NCI-H1417 (cell line): ENCODE data around the gene HSP90AA1.
"Not testable (repeated sequence)": the region's sequence is repeated elsewhere in the genome, so short reads cannot be mapped to it uniquely, and the experiment has no call there.

Experiments
- DNase-seq, 3 experiments: peaks; one replicate each; lab custom pipeline; 2025; lab: John Stamatoyannopoulos, UW

Gene HSP90AA1

DNA sequence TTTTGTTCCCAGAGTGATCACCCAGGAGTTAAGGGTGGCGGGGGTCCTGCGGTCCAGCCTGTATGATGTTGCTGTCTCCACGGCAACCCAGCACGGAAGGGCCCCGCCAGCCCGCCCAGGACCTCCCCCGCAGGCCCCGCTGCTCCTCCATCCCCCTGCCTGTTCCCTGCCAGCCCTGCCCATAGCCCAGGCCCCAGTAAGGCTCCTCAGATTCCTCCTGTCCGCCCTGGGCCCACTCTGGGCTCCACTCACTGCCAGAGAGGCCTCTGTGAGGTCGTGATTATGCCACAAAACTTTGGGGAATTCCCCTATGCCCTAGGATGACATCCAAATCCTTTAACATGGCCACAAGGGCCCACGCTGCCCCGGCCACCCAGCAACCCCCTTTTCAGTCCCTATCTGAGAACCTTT, 20.8 kb downstream of the HSP90AA1 start:
- no peak for DNase-seq

DNA sequence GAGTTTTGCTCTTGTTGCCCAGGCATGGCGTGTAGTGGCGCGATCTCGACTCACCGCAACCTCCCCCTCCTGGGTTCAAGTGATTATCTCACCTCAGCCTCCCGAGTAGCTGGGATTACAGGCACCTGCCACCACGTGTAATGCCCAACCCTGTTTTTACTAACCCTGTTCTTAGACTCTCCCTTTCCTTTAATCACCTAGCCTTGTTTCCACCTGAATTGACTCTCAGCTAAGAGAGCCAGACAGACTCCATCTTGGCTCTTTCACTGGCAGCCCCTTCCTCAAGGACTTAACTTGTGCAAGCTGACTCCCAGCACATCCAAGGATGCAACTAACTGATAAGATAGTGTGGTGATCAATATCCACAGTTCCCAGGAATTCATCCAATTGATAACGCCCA, 22.3 kb downstream of the HSP90AA1 start:
- not testable (repeated sequence) for DNase-seq

DNA sequence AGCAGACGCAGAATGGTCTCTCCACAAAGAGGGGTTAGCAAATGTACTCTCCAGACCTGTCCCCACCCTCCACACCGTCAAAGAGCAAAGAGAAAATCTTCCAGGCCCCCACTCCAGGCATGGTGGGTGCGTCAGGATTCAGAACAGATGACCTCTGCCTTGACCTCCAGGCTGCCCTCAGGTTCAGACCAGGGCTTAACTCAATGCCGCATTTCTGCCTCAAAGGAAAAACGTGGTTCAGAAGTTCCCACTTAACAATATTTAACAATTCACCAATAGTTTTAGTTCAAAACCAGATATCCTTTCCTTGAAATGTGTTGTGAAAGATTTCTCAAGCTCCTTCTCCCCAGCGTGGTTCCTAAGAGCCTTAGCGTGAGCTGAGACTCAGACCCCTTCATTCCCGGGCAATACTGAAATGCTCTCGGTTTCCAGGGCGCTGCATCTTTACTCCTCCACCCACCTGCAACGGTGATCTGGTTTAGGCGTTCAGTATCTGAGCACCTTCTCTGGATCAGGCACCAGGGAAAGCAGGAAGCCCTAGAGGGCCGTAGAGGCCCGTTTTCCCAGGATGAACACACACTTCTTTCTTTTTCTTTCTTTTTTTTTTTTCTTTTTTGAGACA, 22.9 kb downstream of the HSP90AA1 start:
- no peak for DNase-seq

DNA sequence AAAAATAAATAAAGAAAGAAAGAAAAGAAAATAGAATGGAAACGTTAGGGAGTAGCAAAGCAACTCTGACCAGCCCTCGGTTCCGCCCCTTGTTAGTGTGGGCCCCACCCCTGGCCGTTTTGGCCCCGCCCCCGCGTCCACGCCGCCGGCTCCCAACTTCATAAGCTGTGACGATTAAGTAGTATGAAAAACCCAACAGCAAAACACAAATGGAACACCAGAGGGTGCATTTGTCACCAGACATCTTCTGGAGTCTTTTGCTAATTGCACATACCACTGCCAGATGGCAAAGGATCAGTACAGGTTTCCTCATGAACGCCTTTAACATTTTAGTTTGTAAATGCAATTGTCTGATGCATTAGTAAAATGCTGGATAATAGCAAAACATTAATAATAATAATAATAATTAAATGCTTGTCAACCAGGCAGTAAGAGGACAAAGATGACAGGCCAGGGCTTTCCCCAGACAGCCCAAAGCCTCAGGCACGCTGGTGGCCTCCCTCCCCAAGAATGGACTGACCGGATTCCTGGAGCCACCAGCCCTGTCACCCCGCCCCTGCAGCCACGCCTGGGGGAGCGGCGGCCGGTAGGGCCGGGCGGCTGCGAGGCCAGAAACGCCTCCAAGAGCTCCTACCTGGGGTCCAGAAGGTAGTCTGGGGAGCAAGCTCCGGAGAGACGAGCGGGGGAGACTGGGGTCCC, 23.6 kb downstream of the HSP90AA1 start:
- peak; percentile 49 to 93 (median 79) for DNase-seq

DNA sequence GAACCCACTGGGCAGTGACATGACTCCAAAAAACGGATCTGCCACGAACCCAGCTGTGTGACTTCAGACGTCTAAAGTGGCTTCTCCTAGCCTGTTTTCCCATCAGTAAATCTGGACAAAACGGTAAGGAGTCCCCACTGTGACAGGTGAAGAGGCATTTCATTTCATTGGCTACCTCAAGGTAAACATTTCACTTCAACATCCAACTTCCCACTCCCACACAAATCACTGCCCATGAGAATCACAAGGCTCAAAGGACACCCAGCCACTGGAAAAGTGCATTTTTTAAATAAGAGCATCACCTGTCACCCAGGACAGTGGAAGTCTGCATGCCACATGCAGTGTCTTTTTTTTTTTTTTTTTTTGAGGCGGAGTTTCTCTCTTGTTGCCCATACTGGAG, 27.9 kb downstream of the HSP90AA1 start:
- no peak for DNase-seq

DNA sequence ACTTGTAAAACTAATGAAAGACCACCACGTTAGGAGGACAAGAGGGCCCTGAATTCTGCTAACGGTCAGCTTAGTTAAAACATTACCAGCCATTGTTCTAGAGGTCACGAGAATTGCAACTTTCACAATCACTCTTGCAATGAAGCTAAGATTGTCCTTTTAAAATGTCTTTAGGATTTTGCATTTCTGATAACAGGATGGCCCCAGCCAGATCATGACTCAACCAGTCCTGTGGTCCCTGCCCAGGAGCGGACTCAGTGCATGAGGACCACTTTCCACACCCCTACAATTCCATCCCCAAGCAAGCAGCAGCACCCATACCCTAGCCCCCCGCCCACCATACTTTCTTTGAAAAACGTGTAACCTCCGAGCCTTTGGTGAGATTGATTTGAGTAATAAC, 28.7 kb downstream of the HSP90AA1 start:
- DNase-seq, result no peak

DNA sequence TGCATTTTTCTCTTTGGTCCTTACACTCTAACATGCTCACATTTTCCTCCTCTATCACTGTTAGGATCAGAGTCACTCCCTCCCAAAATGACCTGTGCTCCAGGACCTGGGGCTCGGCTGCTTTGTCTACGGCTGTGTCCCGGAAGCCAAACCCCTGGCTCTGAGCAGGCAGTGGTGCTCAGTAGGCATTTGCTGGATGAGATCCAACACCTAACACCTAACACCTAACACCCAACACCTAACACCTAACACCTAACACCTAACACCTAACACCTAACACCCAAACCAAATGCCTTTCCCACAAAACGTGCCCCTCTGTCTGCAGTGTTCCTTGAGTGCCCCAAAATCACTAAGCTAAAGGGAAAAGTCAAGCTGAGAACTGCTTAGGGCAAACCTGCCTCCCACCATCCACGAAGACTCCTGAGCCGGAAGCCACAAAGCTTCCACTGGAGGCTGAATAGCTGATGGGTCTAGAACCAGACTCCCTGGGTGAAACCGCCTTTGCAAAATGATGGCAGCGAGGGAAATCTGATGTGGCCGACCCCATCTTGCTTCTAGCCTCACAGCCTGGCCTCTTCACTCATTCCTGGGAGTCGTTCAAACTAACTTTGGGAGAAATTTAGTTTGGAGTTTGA, 29.2 kb downstream of the HSP90AA1 start:
- DNase-seq, result no peak

DNA sequence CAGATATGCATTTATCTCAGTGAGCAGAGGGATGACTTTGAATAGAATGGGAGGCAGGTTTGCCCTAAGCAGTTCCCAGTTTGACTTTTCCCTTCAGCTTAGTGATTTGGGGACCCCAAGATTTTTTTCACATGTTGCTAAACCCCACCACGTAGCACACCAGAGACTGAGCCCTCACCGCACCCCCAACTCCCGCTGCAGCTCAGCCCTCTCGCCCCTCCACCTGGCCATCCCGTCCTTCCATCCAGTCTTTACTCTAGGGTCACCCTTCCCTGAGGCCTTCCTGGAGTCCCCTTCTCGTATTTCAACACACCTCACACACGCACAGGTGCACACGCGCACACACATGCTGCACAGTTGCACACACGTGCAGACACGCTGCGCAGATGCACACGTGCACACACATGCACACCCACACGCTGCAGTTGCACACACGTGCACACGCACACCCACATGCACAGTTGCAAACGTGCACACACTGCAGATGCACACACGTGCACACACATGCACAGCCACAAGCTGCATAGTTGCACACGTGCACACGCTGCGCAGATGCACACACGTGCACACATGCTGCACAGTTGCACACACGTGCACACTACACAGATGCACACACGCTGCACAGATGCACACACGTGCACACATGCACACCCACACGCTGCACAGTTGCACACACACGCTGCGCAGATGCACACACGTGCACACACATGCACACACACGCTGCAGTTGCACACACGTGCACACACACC, 30.0 kb downstream of the HSP90AA1 start:
- no peak for DNase-seq

DNA sequence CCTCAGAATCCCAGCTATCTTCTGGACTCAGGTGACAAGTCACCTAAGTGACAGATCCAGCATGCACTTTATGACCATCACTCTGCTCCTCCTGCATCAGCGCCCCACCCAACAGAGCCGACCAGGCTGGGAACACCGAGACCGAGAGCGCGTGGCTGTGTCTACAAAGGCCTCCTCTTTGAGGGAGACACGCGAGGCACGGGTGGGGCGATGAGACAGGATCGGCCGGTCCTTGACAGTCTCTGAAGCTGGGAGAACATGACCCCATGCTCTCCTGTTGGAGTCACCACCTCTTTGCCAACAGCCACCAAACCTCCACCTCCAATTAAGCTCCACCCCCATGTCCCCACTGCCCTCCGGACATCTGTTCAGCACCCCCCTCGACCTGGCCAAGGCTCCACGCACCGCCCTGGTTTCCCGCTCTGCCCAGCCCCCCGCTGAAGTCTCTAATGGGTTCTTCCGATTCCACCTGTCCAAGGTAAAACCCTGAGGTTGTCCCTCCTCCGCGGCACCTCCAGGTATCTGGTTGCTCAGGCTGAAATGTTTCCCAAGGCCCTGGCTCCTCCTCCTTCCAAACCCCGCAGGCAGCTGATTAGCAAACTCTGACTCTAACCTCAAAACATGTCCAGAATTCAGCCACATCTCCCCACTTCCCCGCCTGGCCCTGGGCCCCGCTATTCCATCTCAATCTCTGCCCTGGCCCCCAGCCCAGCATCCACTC, 31.5 kb downstream of the HSP90AA1 start:
- DNase-seq, result no peak

DNA sequence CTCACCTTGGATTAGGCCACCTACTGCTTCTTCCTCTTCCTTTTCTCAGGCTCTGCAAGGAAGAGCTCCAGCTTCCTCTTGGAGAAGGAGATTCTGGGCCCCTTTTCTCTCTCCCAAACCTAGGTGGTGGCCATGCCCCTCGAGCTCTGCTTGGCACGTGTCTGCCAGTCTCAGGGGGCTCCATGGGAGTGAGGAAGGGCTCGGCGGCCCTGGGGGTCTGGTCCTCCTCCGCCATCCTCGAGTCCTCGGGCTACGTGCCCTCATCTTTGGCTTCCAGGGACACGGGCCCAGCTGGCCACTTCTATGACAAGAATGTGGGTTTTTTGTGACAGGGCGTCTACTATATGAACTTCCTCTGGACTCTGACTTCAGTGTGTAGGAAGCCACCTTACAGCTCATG, 34.3 kb downstream of the HSP90AA1 start:
- DNase-seq, result no peak

DNA sequence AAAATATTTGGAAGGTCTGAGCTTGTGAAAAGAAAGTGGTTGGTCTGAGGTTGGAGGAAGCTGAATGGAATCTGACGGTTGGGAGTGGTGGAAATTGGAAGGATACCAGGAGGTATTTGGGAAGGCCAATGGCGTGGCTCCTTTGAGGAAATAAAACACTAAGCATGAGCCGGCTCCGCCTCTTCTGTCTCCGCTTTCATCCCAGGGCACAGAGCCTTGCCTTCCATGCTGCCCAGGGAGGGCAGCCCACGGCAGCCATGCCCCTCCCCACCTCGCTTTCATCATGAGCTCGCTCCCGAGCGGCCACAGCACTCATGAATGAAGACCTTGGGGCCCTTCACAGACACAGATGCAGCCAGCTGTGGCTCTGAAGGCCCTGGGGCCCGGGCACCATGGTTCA, 36.2 kb downstream of the HSP90AA1 start:
- DNase-seq, result no peak

DNA sequence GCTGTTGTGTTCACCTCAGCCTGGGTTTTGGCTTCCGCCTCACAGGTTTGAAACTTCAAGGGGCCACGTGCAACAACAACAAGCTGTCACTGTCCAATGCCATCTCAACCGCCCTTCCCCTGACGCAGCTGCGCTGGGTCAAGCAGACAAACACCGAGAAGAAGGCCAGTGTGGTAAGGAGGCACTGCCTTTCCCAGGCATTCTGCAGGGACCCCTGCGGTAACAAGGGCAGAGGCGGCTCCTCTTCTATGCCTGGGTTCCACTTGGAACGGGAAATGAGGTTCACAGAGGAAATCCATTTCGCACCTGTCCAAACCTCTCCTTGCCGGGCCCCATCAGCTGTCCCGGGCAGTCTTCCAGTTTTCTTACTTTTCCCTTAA, 36.8 kb downstream of the HSP90AA1 start:
- no peak for DNase-seq

DNA sequence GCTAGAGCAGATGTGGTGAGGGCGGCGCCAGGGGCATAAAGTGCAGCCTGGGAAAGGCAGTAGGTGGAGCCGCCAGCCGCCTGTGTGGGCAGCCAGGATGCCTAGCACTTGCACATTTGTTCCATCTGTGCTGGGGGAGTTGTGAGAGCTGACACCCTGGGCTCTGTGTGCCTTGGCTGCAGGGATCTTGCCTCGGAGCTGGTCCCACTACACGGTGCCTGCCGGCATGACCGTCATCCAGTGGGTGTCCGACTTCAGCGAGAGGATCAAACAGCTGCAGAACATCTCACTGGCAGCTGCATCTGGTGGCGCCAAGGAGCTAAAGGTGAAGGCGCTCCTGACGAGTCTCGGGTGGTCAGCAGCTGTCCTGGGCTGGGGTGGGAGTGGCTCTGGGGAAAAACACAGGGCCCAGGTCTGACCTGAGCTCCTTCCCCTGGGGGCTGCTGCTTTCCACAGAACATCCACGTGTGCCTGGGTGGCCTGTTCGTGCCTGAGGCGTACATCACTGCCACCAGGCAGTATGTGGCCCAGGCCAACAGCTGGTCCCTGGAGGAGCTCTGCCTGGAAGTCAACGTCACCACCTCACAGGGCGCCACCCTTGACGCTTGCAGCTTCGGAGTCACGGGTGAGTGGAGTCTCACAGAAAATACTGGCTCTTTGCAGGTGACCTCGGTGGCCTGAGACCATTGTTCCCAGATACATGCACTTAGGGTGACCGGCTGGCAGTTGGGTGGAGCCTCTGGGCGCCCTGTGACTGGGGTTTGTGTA, 37.4 kb downstream of the HSP90AA1 start:
- DNase-seq, result no peak

DNA sequence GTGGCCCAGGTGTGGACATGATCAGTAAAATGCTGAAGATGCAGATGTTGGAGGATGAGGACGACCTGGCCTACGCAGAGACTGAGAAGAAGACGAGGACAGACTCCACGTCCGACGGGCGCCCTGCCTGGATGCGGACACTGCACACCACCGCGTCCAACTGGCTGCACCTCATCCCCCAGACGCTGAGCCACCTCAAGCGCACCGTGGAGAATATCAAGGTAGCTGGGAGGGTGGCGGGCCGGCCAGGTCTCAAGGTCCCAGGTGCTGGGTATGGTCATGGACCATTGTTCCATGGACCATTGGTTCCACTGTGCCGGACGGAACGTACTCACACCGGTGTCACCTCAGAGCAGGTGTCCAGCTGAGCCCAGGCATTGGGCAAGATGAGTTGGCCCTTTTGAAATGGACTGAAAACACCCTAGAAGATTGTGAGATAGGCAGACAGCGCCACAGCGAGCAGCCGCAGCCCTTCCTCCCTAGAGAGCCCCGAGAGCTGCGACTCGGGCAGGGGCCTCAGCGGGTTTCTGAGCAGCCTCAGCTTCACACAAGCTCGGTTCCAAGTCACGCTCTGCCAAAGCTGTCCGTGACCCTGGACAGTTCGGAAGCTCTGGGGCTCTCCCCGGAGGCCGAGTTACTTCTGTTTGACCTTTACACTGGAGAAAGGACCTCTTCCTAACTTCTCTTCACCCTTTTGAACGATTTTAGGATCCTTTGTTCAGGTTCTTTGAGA, 38.9 kb downstream of the HSP90AA1 start:
- DNase-seq, result no peak

DNA sequence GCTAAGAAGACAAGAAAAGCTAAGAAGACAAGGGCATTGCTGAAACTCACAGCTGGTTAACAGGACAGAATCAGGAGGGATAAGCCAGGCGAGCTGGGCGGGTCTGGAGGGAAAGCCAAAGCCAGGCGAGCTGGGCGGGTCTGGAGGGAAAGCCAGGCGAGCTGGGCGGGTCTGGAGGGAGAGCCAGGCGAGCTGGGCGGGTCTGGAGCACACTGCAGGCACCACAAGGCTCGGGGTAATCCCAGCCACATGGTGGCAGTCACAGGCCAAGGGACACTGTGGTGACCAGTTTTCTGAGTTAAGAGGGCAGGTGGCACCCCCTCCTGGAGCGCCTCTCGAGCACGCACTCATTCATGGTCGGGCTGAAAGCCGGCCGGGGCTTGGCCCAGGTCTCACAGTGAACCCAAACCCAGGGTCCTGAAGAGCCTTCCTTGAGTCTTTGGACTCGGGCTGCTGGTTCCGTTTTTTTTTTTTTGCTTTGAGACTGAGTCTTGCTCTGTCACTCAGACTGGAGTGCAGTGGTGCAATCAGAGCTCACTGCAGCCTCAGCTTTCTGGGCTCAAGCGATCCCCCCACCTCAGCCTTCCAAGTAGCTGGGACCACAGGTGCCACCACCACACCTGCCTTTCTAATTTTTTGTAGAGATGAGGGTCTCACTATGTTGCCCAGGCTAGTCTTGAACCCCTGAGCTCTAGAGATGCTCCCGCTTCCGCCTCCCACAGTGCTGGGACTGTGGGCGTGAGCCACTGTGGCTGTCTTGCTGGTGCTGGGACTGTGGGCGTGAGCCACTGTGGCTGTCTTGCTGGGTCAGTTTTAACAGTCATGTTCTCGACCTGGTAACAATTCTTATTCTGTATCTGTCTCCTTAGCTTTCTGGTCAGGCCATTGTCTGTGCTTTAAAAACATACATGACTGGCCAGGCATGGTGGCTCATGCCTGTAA, 40.2 kb downstream of the HSP90AA1 start:
- peak; percentile 37 to 67 (median 60) for DNase-seq

DNA sequence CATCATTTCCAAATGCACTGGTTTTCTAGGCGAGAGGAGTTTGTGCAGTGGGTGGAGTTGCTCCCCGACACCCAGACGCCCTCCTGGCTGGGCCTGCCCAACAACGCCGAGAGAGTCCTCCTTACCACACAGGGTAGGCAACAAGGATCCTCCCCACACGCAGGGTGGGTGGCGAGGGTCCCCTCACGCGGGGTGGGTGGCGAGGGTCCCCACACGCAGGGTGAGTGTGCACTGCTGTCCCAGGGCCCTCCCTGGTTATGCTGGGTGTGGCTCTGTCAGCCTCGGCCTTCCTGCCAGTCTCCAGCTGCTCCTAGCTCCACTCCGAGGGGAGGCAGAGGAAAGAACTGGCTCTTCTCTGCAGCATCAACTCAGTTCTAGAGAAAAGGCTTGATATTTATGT, 42.3 kb downstream of the HSP90AA1 start:
- no peak for DNase-seq

DNA sequence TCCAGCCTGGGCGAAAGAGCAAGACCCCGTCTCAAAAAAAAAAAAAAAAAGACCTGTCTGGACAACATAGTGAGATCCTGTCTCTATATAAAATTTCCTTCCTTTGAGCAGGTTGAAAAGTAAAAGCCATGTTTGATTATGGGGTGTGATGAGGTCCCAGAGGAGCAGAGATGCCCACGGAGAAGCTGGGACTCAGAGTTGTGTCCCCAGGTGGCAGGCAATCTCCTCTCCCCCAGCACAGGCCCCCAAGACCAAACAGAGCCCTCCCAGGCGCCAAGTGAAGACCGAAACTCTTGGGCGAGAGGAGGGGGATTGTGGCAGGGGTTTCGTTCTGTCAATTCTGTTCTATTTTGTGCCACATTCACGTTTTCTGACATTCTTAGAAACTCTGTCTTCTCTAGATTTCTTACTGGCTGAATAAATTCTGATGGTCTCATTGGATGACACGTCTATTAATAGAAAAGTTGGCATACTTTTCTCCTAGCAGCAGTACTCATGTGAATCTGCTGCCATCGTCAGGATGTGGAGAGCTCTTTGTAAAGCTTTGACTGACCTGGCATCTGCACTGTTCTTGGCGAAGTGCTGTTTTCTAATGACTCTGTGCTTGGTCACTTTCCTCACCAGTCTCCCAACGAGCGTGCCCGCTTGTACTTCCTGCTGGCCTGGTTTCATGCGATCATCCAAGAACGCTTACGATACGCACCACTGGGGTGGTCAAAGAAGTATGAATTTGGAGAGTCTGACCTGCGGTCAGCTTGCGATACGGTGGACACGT, 43.4 kb downstream of the HSP90AA1 start:
- DNase-seq, result no peak

DNA sequence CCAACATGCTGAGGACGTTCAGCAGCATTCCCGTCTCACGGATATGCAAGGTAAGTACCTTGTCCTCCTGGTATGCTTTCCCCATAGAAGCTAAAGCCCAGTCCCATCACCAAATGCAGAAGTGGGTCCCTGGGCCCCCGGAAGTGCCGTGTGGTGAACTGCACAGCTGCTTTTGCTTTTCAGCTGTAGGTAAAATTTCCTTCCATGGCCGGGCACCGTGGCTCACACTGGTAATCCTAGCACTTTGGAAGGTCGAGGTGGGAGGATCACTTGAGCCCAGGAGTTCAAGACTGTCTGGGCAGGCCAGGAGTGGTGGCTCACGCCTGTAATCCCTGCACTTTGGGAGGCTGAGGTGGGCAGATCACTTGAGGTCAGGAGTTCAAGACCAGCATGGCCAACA, 44.1 kb downstream of the HSP90AA1 start:
- no peak for DNase-seq

DNA sequence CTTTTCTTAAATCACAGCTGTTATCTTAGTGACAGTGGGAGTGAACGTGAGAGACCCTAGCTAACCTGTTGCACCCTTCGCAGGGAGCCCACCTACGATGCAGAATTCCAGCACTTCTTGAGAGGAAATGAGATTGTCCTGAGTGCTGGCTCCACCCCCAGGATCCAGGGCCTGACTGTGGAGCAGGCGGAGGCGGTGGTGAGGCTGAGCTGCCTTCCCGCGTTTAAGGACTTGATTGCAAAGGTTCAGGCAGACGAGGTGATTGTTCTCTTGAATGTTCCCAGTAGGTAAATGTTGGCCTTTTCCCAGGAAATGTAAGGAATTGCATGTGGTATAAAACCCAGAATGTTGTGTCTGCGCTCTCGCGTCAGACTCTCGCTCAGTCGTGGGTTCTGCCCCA, 46.7 kb downstream of the HSP90AA1 start:
- no peak for DNase-seq
